Measurements from ENCODE around the gene DCBLD1. TPM values are rescaled to one million over a fixed set of nuclear protein-coding genes. Genes with fewer than 3 reads are reported as not detected.

Gene DCBLD1
- total RNA-seq, 2 experiments from 2014 or later, result 0.08 TPM; not detected in 1

DNA sequence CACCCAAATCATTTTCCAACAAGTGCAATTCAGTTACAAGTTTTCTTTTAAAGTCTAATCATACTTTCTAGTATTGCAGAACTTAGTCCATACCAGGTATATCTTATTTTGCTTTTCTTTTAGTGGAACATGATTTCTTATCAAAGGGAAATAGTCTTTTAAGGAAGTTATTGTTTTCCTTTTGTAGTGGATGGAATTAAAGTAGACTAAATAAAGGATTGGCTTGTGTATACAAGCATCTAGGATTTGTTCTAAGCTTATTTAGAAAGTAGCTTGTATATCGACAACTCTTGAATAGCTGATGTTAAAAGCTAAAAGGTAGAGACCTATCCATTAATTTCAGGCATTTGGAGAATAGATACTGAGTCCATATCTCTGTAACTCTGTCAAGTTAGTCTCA is 14.8 kb downstream of the DCBLD1 start:
- Histone ChIP-seq H3K9me2 (ENCODE audit: insufficient read depth, low read length) (no peaks in the 10 kb centered on the region), H3K4me3 (ENCODE audit: low read depth, low read length, poor library complexity, severe bottlenecking) (no peak overlapping the region), H3K4me2 (ENCODE audit: low read length) (no peak overlapping the region), H3K4me1 (ENCODE audit: insufficient read depth, low read length, poor library complexity, severe bottlenecking) (no peaks in the 10 kb centered on the region), H3K9me3 (ENCODE audit: low read length) (no peaks in the 10 kb centered on the region), H4K20me1 (ENCODE audit: insufficient read depth, low read length) (no peaks in the 10 kb centered on the region), H3K27ac (ENCODE audit: low read depth, low read length, poor library complexity, severe bottlenecking) (no peak overlapping the region), H2AFZ (ENCODE audit: low read length) (no peak overlapping the region), H3K36me3 (ENCODE audit: insufficient read depth, low read length) (no peaks in the 10 kb centered on the region), H3K79me2 (ENCODE audit: insufficient read depth, low read depth, low read length) (no peaks in the 10 kb centered on the region)
- ChIA-PET POLR2A (interaction anchor here (1.8 kb wide), 1 partner anchor 13 kb away, joined by 6 read pairs; no protein-coding TSS in a partner anchor), CTCF (ENCODE audit: unreplicated experiment) (no interaction called here)
- BruUV-seq (replicated peaks), result no TSS peak
- TF ChIP-seq EZH2phosphoT487 (IDR thresholded peaks at IDR 0.05; ENCODE audit: borderline replicate concordance, low read depth, low read length) (no peak), CTCF (conservative IDR thresholded peaks at IDR 0.05; ENCODE audit: low read length) (no peak)
- DNase-seq (ENCODE audit: low spot score), result no peak
- intact Hi-C loops (cut with micrococcal nuclease; ENCODE audit: unreplicated experiment), result no loop called here

- CTCF ChIA-PET (ENCODE audit: unreplicated experiment), result no interaction called here
- TF ChIP-seq CTCF (conservative IDR thresholded peaks at IDR 0.05; ENCODE audit: low read length) (no peak), EZH2phosphoT487 (IDR thresholded peaks at IDR 0.05; ENCODE audit: borderline replicate concordance, low read depth, low read length) (no peak)
- no peak overlapping the region for H3K4me3 ChIP-seq (ENCODE audit: low read depth, low read length, poor library complexity, severe bottlenecking)
- H3K4me2 ChIP-seq (ENCODE audit: low read length), result no peak overlapping the region
- no peak for DNase-seq (ENCODE audit: low spot score)
- no peaks in the 10 kb centered on the region for H3K36me3 ChIP-seq (ENCODE audit: insufficient read depth, low read length)
- H3K9me2 ChIP-seq (ENCODE audit: insufficient read depth, low read length), result no peaks in the 10 kb centered on the region
- no peak overlapping the region for H3K27ac ChIP-seq (ENCODE audit: low read depth, low read length, poor library complexity, severe bottlenecking)
- no peaks in the 10 kb centered on the region for H3K9me3 ChIP-seq (ENCODE audit: low read length)
- BruUV-seq (replicated peaks), result no TSS peak
- H3K79me2 ChIP-seq (ENCODE audit: insufficient read depth, low read depth, low read length), result no peaks in the 10 kb centered on the region
- no peaks in the 10 kb centered on the region for H3K4me1 ChIP-seq (ENCODE audit: insufficient read depth, low read length, poor library complexity, severe bottlenecking)
- intact Hi-C loops (cut with micrococcal nuclease; ENCODE audit: unreplicated experiment), result no loop called here
- POLR2A ChIA-PET, result no interaction called here
- no peak overlapping the region for H2AFZ ChIP-seq (ENCODE audit: low read length)
- no peaks in the 10 kb centered on the region for H4K20me1 ChIP-seq (ENCODE audit: insufficient read depth, low read length)
These were observed 15.7 kb downstream of the DCBLD1 start for GRCh38 chr6:117498159-117498558.

DNA sequence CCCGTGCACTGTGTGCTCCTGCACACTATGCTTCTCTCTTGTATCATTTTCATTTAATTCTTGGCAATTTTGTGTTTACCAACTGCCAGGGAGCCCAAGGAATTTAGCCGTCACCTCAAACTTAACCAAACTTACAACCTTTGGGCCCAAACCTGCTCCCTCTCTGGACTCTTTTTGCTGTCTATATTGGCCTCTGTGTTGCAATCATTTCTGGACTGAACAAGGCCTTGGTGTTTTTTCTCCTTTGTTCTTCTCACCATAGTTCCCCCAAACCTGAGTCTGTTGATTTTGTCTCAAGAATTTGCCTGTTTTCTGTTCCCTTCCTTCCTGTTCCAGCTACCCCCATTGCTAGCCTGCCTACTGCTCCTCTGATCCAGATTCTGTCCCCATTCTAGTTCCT is 19.2 kb downstream of the DCBLD1 start:
- H3K9me3 ChIP-seq (ENCODE audit: low read length), result no peaks in the 10 kb centered on the region

More for the DNA sequence above, 19.2 kb downstream of the DCBLD1 start:
- CTCF ChIA-PET (ENCODE audit: unreplicated experiment), result no interaction called here
- DNase-seq (ENCODE audit: low spot score), result no peak
- POLR2A ChIA-PET, result no interaction called here
- TF ChIP-seq CTCF (conservative IDR thresholded peaks at IDR 0.05; ENCODE audit: low read length), result no peak
- TF ChIP-seq EZH2phosphoT487 (IDR thresholded peaks at IDR 0.05; ENCODE audit: borderline replicate concordance, low read depth, low read length), result no peak
- Histone ChIP-seq H3K27ac (ENCODE audit: low read depth, low read length, poor library complexity, severe bottlenecking) (no peak overlapping the region), H3K4me2 (ENCODE audit: low read length) (no peak overlapping the region), H4K20me1 (ENCODE audit: insufficient read depth, low read length) (no peaks in the 10 kb centered on the region), H2AFZ (ENCODE audit: low read length) (no peak overlapping the region), H3K4me3 (ENCODE audit: low read depth, low read length, poor library complexity, severe bottlenecking) (no peak overlapping the region), H3K36me3 (ENCODE audit: insufficient read depth, low read length) (no peaks in the 10 kb centered on the region), H3K79me2 (ENCODE audit: insufficient read depth, low read depth, low read length) (no peaks in the 10 kb centered on the region), H3K9me2 (ENCODE audit: insufficient read depth, low read length) (no peaks in the 10 kb centered on the region), H3K4me1 (ENCODE audit: insufficient read depth, low read length, poor library complexity, severe bottlenecking) (no peaks in the 10 kb centered on the region)
- BruUV-seq (replicated peaks), result no TSS peak
- intact Hi-C loops (cut with micrococcal nuclease; ENCODE audit: unreplicated experiment), result no loop called here
